ENCODE data around the gene FLRT3. TPM values are rescaled to one million over a fixed set of nuclear protein-coding genes. Genes with fewer than 3 reads are reported as not detected.

FLRT3 gene
- total RNA-seq, 1 experiment from 2014 or later, result 1.5 TPM

- Histone ChIP-seq H3K9me2 (ENCODE audit: insufficient read depth) (no peaks in the 10 kb centered on the region), H3K9me3 (ENCODE audit: control insufficient read depth in 1 of 2, insufficient read depth in 1 of 2, low read depth in 1 of 2, low read length in 2 of 2) (no peaks in the 10 kb centered on the region), H2AFZ (ENCODE audit: low read depth, low read length, poor library complexity, severe bottlenecking) (no peak overlapping the region), H3K9ac (ENCODE audit: low read length) (no peak overlapping the region), H3K4me2 (ENCODE audit: low read length) (no peak overlapping the region), H3K27me3 (ENCODE audit: insufficient read depth, low read length) (no peaks in the 10 kb centered on the region), H4K20me1 (ENCODE audit: insufficient read depth) (no peaks in the 10 kb centered on the region), H3K4me3 (replicated peaks in 1 of 2; ENCODE audit: low read depth in 1 of 2, low read length in 2 of 2) (no peak overlapping the region), H3K27ac (ENCODE audit: low read depth, low read length) (no peak overlapping the region), H3K36me3 (ENCODE audit: control insufficient read depth in 1 of 2, insufficient read depth in 2 of 2, low read length in 2 of 2) (no peaks in the 10 kb centered on the region), H3K79me2 (ENCODE audit: insufficient read depth, low read length) (no peaks in the 10 kb centered on the region), H3K4me1 (ENCODE audit: control insufficient read depth in 1 of 2, insufficient read depth in 2 of 2, low read length in 2 of 2) (no peaks in the 10 kb centered on the region)
- no peak for ATAC-seq
- ChIA-PET POLR2A (no interaction called here), CTCF (no interaction called here), RAD21 (ENCODE audit: low non-redundant PET in 1 of 2, low total read pairs in 2 of 2, uncharacterized antibody in 2 of 2, unreplicated experiment in 2 of 2) (no interaction called here)
- intact Hi-C loops (cut with micrococcal nuclease), result no loop called here
- TF ChIP-seq EZH2phosphoT487 (IDR thresholded peaks at IDR 0.05; ENCODE audit: borderline replicate concordance), result no peak
- no peak for TF ChIP-seq MAX (IDR thresholded peaks at IDR 0.05)
- no peak for TF ChIP-seq SP1 (IDR thresholded peaks at IDR 0.05; ENCODE audit: low read depth)
- no peak for TF ChIP-seq SRF (IDR thresholded peaks at IDR 0.05; ENCODE audit: low read depth)
- no peak for DNase-seq (ENCODE audit: low read depth, low spot score)
- BruUV-seq (replicated peaks), result no TSS peak
These were observed 24.3 kb upstream of the FLRT3 start for GRCh38 chr20:14361509-14362345.

- no peaks in the 10 kb centered on the region for H3K4me1 ChIP-seq (ENCODE audit: control insufficient read depth in 1 of 2, insufficient read depth in 2 of 2, low read length in 2 of 2)
- TF ChIP-seq ATF3 (IDR thresholded peaks at IDR 0.05) (no peak), CEBPB (IDR thresholded peaks at IDR 0.05; ENCODE audit: low read depth) (no peak), POLR2AphosphoS5 (IDR thresholded peaks at IDR 0.05; ENCODE audit: low read depth, low read length) (no peak), SIN3A (IDR thresholded peaks at IDR 0.05; ENCODE audit: low read depth) (no peak), ZBTB33 (IDR thresholded peaks at IDR 0.05; ENCODE audit: extremely low read depth, insufficient replicate concordance, low read length) (no peak), FOSL1 (IDR thresholded peaks at IDR 0.05; ENCODE audit: low read depth) (no peak), EZH2phosphoT487 (IDR thresholded peaks at IDR 0.05; ENCODE audit: borderline replicate concordance) (no peak), EZH2 (IDR thresholded peaks at IDR 0.05) (no peak), REST (IDR thresholded peaks at IDR 0.05; ENCODE audit: low read depth) (no peak), ZFX (IDR thresholded peaks at IDR 0.05) (no peak), RAD21 (IDR thresholded peaks at IDR 0.05; ENCODE audit: low read depth) (no peak), SRF (IDR thresholded peaks at IDR 0.05; ENCODE audit: low read depth) (no peak), SP1 (IDR thresholded peaks at IDR 0.05; ENCODE audit: low read depth) (no peak), EGR1 (IDR thresholded peaks at IDR 0.05; ENCODE audit: low read depth) (no peak)
- no peak overlapping the region for H3K9ac ChIP-seq (ENCODE audit: low read length)
- ATAC-seq, result no peak
- no peaks in the 10 kb centered on the region for H3K27me3 ChIP-seq (ENCODE audit: insufficient read depth, low read length)
- H3K27ac ChIP-seq (ENCODE audit: low read depth, low read length), result no peak overlapping the region
- no peaks in the 10 kb centered on the region for H3K79me2 ChIP-seq (ENCODE audit: insufficient read depth, low read length)
- BruUV-seq (replicated peaks), result no TSS peak
- no peak for DNase-seq (ENCODE audit: low read depth, low spot score)
- intact Hi-C loops (cut with micrococcal nuclease), result no loop called here
- H2AFZ ChIP-seq (ENCODE audit: low read depth, low read length, poor library complexity, severe bottlenecking), result no peak overlapping the region
- ChIA-PET CTCF (no interaction called here), RAD21 (ENCODE audit: low non-redundant PET in 1 of 2, low total read pairs in 2 of 2, uncharacterized antibody in 2 of 2, unreplicated experiment in 2 of 2) (no interaction called here), POLR2A (no interaction called here)
- H3K9me3 ChIP-seq (ENCODE audit: control insufficient read depth in 1 of 2, insufficient read depth in 1 of 2, low read depth in 1 of 2, low read length in 2 of 2), result no peaks in the 10 kb centered on the region
- no peaks in the 10 kb centered on the region for H3K36me3 ChIP-seq (ENCODE audit: control insufficient read depth in 1 of 2, insufficient read depth in 2 of 2, low read length in 2 of 2)
- H3K9me2 ChIP-seq (ENCODE audit: insufficient read depth), result no peaks in the 10 kb centered on the region
- H4K20me1 ChIP-seq (ENCODE audit: insufficient read depth), result no peaks in the 10 kb centered on the region
- H3K4me2 ChIP-seq (ENCODE audit: low read length), result no peak overlapping the region
- H3K4me3 ChIP-seq (replicated peaks in 1 of 2; ENCODE audit: low read depth in 1 of 2, low read length in 2 of 2), result no peak overlapping the region
These were observed 23.0 kb upstream of the FLRT3 start for GRCh38 chr20:14360416-14360815.
